HG03469 (cell line): ENCODE data around the gene TMEM165.

Source experiments
- ATAC-seq: cut with Tn5 transposase; IDR thresholded peaks from one replicate; pipeline ENCODE4 v1.9.1; 2021; ENCODE audit warnings: mild to moderate bottlenecking, moderate library complexity, moderate number of reproducible peaks; ENCODE audit not compliant: unreplicated experiment

TMEM165 gene

DNA sequence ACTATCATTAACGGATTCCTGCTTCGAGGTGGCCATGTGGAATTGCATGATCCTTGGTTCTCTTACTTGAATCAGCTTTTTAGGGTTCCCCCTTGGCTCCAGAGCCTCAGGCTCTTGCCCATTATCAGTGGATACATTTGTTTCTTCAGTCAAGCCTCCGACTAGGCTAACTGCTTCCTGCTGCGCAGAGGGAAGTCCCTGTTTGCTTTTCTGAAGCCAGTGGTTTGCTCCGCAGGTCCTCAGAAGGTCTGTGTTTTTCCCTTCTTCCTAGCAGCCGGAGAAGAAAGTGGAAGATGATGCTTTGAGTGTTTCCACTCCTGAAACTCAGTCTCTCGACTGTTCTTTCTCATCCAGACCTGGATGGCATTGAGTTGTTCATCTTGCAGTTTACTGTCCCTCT lies 29.1 kb upstream of the TMEM165 start:
- ATAC-seq = no peak

DNA sequence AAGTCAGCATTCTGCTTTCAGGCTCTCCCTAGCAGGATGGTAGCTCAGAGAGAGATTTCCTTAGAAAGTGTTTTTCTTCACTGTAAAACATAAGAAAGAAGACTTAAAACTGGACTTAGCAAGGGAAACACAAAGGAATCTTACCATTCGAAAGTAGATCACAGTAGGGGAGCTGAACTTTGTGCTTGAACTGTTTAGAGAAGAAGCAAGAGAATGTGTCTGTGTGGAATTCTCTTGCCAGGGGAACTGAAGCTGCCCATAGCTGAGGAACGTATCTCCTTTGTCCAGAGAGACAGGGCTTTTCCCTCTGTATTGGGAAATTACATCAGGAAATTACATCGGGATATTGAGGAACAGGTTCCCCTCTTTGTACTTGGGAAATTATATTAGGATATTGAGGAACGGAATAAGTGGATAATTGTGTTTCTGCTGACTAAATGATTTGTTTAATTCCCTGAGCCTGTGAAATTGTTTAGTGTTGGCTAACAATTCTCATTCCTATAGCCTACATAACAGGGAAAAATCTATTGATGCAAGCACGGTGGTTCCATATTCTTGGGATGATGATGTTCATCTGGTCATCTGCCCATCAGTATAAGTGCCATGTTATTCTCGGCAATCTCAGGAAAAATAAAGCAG lies 28.6 kb upstream of the TMEM165 start:
- no peak for ATAC-seq

DNA sequence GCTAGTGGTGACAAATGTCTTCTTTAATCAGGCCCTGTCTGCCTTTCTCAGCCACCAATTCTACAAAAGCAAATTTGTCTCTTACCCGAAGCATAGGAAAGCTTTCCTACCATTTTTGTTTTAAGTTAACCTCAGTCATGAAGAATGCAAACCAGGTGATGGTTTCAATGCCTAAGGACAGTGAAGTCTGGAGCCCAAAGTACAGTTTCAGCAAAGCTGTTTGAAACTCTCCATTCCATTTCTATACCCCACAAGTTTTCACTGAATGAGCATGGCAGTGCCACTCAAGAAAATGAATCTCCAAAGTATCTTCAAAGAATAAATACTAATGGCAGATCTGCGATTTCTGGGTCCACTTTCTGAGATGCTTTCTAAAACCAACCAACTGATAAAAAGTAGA lies 25.8 kb upstream of the TMEM165 start:
- ATAC-seq = no peak

DNA sequence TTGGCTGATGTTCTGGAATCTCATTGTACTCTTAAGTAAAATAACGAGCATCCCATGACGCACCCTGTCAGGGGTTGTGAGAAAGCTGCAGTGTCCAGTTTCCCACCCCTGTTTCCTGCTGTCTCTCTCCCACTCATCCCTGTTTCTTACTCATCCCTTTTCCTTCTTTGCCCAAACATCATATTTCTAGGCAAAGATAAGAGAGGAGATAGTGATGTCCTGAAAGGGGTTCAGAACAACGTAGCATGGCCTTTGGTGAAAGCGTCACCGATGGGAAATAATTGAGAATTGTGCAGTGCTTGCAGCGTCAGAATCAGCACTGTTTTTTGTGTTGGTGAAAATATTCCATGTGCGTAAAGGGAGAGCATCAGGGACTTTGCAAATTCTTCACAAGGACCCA lies 23.5 kb upstream of the TMEM165 start:
- no peak for ATAC-seq

DNA sequence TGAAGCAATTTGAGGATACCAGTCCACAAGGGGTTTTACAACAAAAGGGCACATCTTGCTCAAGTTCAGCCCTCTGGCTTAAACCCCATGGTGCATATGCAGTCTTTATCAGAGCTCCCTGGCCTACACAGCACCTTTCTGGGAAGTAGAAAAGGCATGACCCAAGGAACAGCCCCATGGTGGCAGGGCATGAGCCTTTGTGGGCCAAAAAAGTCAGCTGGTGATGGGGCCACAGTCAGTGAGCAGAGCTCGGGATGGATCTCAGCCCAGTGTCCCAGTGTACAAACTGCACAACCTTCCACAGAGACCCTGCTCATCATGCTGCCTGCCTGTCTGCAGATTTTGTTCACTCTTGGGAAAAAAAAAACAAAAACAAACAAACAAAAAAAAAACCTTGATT lies 22.3 kb upstream of the TMEM165 start:
- ATAC-seq = no peak

DNA sequence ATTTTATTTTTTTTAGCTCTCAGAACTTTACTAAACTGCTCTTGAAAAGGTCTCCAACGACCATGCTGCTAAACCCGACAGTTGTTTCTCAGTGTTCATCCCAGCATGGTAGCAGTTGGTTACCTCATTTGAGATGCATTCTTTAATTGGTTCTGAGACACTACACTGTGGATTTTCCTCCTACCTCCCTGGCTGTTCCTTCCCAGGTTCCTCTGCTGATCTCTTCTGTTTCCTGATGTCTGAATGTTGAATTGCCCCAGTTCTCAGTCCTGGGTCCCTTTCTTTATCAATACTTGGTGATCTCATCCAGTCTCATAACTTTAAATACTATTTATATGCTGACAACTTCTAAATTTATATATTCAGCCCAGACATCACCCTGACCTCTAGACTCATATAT lies 19.1 kb upstream of the TMEM165 start:
- no peak for ATAC-seq

DNA sequence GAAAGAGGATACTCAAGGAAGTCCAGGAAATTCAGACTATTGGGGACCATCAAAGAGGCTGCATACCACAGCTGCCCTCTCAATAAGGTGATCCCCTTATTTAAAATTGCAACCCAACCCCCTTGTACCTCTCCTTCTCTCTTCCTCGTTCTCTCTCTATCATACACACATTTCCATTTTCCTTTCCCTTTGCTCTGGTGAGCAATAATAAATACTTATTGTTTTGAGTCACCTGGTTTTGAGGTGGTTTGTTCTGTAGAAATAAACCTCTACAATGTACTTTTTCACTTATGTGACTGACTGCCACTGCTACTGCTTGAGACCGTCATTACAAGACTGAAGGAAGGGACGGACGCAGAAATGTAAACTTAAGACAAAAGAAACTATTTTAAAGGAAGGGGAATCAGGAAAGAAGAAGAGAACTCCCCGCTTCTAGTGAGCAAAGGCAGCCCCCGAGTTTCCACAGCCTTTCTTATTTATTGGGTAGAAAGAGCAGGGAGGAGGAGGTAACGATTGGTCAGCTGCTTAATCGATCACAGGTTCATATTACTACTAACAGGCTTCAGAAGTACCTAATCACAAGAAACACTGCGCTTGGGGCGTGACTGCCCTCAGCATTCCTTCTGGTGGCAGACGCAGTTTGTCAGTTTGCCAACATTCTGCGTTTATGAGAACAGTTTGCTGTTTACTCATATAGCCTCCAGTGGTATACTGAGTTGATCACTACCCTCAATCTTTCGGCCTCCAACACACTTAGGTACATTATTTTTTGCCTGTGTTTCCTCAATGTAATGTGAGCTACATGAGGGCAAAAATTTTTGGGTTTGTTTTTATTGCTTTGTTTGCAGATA lies 16.9 kb upstream of the TMEM165 start:
- ATAC-seq = no peak

DNA sequence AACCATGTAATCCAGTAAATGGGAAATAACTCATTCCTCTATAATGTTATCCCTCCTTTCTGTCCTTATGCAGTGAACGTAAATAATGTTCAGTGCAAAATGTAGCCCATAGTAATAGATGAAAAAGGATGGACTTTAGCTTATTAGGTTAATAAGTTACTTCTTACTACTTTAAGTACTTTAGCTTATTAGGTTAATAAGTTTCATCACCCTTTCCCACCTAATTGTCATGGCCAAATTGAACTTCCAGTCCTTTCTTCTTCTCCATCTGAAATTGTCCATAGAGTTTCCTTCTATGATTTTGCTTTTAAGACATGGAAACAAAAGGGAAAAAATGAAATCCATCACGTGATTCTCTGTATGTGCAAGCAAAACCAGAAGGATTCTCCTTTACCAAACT lies 15.2 kb upstream of the TMEM165 start:
- no peak for ATAC-seq

DNA sequence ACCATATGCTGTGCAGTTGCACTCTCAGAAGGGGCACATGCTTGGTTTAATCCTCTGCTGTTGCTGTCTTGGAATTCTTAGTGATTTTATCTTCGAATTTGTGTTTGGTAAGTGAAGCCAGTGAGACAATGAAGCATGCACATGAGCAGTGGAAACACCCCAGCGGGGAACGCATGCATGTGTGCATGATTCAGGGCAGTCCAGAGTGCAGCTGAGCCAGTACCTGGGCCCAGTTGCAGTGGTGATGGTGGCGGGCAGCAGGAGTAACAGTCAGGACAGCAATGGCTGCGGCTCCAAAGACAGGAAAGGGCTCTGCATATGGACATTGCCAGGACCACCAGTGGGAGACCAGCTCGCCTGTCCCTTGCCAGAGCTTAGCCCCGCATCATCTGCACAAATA lies 14.3 kb upstream of the TMEM165 start:
- ATAC-seq = no peak

DNA sequence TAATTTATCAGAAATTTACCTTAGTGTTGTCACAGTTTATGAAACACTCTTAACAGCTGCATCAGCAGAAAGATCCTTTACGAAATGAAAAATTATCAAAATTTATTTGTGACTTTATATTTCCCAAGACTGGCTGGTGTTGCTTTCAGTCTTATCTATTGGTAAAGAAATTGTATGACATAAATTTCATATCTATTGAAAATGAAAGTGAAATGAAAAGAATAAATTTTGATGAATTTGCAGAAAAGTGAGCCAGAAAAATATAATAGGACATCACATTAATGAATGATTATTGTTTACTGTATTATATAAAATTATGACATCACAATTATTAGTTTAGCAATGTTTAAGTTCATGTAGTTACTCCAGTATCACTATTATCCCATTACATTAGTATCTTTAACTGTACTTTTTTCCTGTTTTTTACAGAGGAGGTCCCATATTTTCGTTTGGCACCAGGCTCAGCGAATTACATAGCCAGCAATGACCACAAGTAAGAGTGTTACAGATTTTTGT lies 13.2 kb upstream of the TMEM165 start:
- ATAC-seq = no peak

DNA sequence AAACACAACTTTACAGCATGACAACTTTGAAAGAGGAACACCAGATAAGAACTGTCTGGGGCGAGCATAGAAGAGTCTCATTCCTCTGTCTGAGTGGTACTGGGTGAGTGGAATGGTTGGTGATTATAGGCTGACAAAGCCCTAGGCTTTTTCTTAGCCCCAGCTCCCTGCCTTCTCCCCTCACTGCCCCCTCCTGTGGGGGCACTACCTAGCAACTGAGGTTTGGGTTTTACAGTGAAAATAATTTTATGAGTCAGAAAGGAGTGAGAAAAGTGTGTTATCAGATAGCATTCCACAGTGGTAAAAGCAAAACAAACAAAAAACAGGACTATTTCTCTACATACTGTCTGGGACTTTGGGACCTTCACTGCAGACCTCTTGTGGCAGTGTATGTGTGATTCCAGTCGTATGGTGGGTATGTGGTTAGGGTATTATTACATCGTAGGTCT lies 10.5 kb upstream of the TMEM165 start:
- no peak for ATAC-seq

DNA sequence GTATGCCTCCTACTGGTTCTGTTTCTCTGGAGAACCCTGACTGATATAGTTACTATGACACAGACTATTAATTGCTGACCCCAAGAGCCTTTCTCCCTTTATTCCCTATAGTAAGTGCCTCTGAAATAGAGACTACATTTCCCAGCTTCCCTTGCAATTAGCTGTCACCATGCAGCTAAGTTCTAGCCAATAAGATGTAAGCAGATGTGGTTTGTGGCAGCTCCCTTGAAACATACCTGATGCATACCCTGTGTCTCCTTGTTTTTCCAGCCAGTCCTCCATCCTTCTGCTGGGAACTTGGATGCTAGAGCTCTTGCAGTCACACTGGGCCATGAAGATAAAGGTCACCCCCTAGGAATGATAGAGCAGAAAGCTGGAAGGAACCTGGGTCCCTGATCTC lies 9.7 kb upstream of the TMEM165 start:
- ATAC-seq = peak; percentile 92

DNA sequence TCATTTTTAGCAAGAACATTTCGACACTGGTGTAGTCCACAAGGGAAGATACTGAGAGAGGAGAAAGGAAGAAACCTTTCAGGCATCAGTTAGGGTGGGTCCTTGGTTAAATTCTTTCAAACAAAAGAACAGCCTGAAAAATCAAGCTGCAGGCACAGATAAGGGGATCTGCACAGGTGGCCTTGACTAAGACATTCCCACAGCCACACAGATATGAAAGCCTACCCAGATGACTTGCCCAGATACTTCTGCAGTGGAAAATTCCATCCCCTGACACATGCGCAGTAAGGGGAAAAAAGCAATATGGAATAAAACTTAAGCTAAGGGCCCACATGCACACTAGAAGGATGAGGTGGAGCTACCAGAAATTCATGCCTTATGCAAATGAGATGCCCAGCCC lies 8.9 kb upstream of the TMEM165 start:
- ATAC-seq = no peak

DNA sequence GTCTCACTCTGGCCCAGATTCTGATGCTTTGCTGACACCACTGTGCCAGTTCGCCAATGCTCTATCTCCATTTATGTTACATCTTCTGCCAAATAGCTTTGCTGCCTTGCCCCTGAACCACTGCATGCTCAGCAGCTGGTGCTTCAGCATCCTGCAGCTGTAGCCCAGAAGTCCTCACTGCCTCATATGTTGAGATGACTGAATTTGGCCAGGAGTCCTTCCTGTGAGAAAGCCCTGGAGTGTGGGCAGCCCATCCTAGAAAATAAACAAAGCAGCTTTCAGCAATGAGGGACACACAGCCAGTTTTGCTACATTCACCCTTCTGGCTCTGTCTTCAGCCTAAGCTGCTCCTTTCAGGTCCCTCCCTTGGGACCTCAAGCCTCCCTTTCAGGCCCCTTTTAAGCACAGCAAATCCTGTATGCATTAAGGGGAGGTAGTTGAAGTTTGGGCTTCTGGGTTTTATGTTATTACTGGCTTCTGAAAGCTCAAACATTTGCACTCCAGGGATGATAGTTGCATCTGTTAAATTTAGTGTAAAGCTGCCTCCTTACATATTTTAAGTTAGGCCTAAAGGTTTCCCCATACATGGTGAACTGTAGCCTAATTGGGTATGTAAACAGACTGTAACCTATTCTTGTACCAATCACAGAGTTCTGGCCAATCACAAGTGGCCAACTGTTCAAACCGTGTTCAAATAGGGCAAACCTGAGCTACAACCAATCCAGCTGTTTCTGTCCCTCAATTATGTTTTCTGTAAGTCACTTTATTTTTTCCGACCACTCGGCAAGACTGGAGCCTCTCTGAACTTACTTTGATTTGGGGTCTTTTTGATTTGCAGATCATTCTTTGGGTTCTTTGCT lies 2.1 kb upstream of the TMEM165 start:
- no peak for ATAC-seq

DNA sequence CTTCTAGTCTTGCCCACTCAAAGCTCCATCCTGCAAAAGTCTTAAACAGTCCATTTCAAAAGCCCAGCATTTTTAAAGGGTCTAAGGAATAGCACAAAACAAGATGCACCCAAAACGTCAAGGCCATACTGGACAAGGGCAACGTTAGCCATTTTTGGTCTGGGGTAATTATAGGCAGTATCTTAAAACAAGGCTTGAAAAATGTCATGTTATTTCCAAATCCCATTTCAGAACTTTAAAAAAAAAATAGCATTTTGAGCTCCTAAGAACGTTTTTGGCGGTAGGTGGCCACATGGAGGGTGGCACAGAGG lies 584 bp upstream of the TMEM165 start:
- ATAC-seq = no peak

DNA sequence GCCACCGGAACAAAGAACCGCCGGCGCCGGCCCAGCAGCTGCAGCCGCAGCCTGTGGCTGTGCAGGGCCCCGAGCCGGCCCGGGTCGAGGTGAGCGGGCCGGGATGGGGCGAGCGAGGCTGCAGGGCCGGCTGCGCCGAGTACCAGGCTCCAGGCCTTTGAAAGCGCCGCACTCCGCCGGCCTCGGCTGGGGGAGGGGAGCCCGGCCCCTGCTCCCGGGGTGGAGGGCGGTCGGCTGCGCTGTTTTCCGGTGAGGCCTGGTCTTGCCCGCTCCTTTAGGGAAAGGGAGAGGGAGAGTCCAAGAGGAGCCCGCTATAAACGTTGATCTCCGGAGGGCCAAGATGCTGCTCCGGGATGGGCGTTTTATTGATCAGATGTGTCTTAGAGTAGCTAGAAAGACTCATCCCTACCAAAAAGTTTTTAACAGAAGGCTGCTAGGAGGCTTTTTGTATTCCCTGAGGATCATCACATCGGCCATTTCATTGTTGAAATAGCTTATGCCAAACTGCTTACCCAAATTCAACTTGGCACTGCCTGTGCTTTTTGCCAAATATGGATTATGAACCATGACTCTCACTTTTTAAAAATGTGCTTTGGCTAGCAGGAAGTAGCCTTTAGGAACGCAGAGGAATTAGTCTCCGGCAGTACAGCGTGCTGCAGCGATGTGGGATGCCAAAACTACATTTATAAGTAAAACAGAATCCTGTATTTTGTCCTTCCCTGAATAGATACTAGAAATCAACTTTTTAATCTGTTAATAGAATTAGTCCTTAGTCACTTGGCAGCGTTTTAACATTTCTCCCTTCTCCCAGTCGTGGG lies 760 bp downstream of the TMEM165 start:
- ATAC-seq = peak; percentile 17

DNA sequence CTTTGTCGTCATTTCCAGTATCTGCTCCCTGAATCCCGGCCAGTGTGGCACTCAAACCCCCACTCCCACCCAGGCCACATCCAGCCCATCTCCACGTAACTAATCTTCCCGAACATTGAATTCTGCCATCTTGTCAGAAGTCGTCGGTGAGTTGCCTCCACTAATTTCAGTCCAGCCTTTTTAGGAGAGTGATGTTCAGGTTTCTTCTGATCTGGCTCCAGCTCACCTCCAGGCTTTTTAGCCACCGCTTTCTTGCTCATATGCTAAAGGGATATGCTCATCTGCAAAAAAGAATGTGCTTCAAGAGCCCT lies 1.3 kb downstream of the TMEM165 start:
- no peak for ATAC-seq

DNA sequence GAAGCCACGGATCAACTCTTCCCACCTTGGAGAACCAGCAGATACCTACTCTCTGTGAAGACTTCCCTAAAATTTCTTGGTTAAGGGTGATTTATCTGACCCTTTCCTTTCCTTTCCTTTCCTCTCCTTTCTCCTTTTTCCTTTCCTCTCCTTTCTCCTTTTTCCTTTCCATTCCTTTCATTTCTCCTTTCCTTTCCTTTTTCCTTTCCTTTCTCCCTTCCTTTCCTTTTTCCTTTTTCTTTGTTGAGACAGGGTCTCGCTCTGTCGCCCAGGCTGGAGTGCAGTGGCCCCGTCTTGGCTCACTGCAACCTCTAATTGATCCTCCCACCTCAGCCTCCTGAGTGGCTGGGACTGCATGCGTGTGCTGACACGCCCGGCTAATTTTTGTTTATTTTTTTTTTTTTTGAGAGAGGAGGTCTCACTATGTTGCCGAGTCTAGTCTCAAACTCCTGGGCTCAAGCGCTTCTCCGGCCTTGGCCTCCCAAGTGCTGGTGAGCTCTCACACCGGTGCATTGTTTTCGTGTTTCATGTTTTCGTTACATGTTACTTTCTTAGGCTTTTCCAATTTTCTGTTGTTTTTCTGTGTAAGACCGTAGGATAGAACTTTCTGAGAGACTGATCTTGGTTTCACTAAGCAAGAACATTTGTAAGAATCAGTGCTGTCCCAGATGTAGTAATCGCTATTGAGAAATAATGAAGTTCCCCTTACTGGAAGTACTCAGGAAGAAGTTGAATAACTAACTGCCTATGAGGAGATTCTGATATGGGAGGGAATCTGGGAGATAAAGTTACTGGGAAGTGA lies 2.0 kb downstream of the TMEM165 start:
- no peak for ATAC-seq

DNA sequence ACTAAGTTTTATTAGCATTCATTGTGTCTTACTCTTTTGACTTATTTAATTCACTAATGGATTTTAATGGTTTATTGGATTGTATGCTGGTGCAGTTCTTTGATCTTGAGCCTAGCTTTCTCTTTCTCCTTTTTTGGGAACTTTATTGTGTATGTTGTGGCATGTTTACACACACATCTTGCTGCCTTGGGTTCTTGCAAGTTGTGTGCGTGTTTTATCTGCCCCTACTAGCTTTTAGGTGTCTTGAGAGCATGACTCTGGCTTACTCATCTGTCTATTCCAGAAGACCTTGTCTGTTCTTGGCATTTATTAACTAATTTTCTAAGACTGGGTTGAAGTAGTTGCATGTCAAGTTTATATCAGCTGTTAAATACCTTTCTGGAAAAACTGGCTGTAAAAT lies 2.7 kb downstream of the TMEM165 start:
- ATAC-seq = no peak

DNA sequence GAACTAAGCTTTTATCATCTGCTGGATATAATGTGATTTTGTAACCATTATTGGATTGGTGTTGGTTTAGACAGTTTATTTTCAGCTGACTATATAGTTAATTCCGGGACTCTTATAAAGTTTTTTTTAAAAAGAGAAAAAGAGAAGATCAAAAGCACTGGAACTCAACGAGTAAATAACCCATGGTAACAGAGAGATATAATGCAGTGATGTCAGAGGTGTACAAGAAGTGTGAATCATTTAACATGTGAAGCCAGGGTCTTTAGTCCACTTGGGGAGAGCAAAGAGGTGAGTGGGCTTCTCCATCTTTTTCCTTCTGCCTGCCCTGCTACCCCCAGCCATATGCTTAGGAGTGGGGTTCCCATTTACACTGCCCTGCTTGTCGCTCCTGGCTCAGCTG lies 3.2 kb downstream of the TMEM165 start:
- ATAC-seq = no peak
